ENCODE data around the gene IL16. TPM values are rescaled to one million over a fixed set of nuclear protein-coding genes. Genes with fewer than 3 reads are reported as not detected.
"Not testable (repeated sequence)": the region's sequence is repeated elsewhere in the genome, so short reads cannot be mapped to it uniquely, and the experiment has no call there.

Gene IL16
- total RNA-seq, 6 experiments from 2014 or later: 2.0 to 6.8 (median 3.2) TPM

- no peak overlapping the region for H3K27ac ChIP-seq
- no peak overlapping the region for H3K4me3 ChIP-seq
- DNase-seq (no peak), ATAC-seq (no peak)
- TF ChIP-seq POLR2A (IDR thresholded peaks at IDR 0.05) (no peak), CTCF (IDR thresholded peaks at IDR 0.05) (no peak)
- H3K9me3 ChIP-seq: no peaks in the 10 kb centered on the region
- intact Hi-C loops (cut with DNase I): no loop called here
- WGBS (ENCODE audit: insufficient coverage, low coverage, low lambda C conversion rate, missing lambda C conversion rate): 73% methylated on average over 4 of the region's 4 CpGs
- no peaks in the 10 kb centered on the region for H3K27me3 ChIP-seq
- H3K4me1 ChIP-seq: no peaks in the 10 kb centered on the region
- H3K36me3 ChIP-seq: no peaks in the 10 kb centered on the region
Measured at GRCh38 chr15:81343371-81343770, 146.7 kb downstream of the IL16 start.

- DNase-seq: no peak
- no peak overlapping the region for H3K4me3 ChIP-seq
- H3K27me3 ChIP-seq: no peaks in the 10 kb centered on the region
- H3K36me3 ChIP-seq: no peaks in the 10 kb centered on the region
- 67% methylated on average over 2 of the region's 2 CpGs for WGBS (ENCODE audit: insufficient coverage, low coverage, low lambda C conversion rate, missing lambda C conversion rate)
- intact Hi-C loops (cut with DNase I): no loop called here
- H3K27ac ChIP-seq: no peak overlapping the region
- no peak for TF ChIP-seq CTCF (IDR thresholded peaks at IDR 0.05)
- TF ChIP-seq POLR2A (IDR thresholded peaks at IDR 0.05): no peak
- H3K9me3 ChIP-seq: no peaks in the 10 kb centered on the region
- no peaks in the 10 kb centered on the region for H3K4me1 ChIP-seq
- no peak for ATAC-seq
Measured at GRCh38 chr15:81346611-81347010, 149.9 kb downstream of the IL16 start.

- intact Hi-C loops (cut with DNase I): no loop called here
- H3K27me3 ChIP-seq: no peaks in the 10 kb centered on the region
- TF ChIP-seq POLR2A (IDR thresholded peaks at IDR 0.05) (no peak), CTCF (IDR thresholded peaks at IDR 0.05) (no peak)
- H3K4me3 ChIP-seq: no peak overlapping the region
- no peaks in the 10 kb centered on the region for H3K4me1 ChIP-seq
- 81% methylated on average over 4 of the region's 4 CpGs for WGBS (ENCODE audit: insufficient coverage, low coverage, low lambda C conversion rate, missing lambda C conversion rate)
- ATAC-seq: no peak
- H3K36me3 ChIP-seq: no peaks in the 10 kb centered on the region
- H3K9me3 ChIP-seq: no peaks in the 10 kb centered on the region
- DNase-seq: no peak
- no peak overlapping the region for H3K27ac ChIP-seq
Measured at GRCh38 chr15:81347910-81348309, 151.2 kb downstream of the IL16 start.

GRCh38 chr15:81348691-81349090, 152.0 kb downstream of the IL16 start:
- DNase-seq; H3K9me3 ChIP-seq; H3K4me1 ChIP-seq; ATAC-seq; H3K27me3 ChIP-seq; intact Hi-C loops (cut with DNase I); H3K4me3 ChIP-seq; H3K36me3 ChIP-seq; H3K27ac ChIP-seq: not testable (repeated sequence)
- 89% methylated on average over 8 of the region's 11 CpGs for WGBS (ENCODE audit: insufficient coverage, low coverage, low lambda C conversion rate, missing lambda C conversion rate)

GRCh38 chr15:81349271-81349670, 152.6 kb downstream of the IL16 start:
- H3K27ac ChIP-seq: no peak overlapping the region
- no peaks in the 10 kb centered on the region for H3K9me3 ChIP-seq
- intact Hi-C loops (cut with DNase I): no loop called here
- no peaks in the 10 kb centered on the region for H3K27me3 ChIP-seq
- TF ChIP-seq POLR2A (IDR thresholded peaks at IDR 0.05) (no peak), CTCF (IDR thresholded peaks at IDR 0.05) (no peak)
- no peak overlapping the region for H3K4me3 ChIP-seq
- no peaks in the 10 kb centered on the region for H3K36me3 ChIP-seq
- no peaks in the 10 kb centered on the region for H3K4me1 ChIP-seq
- ATAC-seq: no peak
- no CpG with 5 or more reads among the region's 3 CpGs for WGBS (ENCODE audit: insufficient coverage, low coverage, low lambda C conversion rate, missing lambda C conversion rate)
- no peak for DNase-seq
